GM12864 (cell line): ENCODE measurements around the gene GCLC.

Experiments
- DNase-seq: peaks from one replicate; pipeline ENCODE4 v3.0.0-alpha.2; 2011; ENCODE audit warnings: low read depth
- H3K4me3 ChIP-seq: 2 replicates; pipeline ENCODE4 v1.5.1; 2011; ENCODE audit warnings: mild to moderate bottlenecking, low read depth, low read length, control low read depth
- CTCF ChIP-seq: IDR thresholded peaks from 2 replicates; pipeline ENCODE4 v1.5.1; 2011; ENCODE audit warnings: low read depth, mild to moderate bottlenecking, moderate library complexity, low read length, control low read depth, inconsistent platforms; ENCODE audit errors: missing control alignments

GCLC gene

DNA sequence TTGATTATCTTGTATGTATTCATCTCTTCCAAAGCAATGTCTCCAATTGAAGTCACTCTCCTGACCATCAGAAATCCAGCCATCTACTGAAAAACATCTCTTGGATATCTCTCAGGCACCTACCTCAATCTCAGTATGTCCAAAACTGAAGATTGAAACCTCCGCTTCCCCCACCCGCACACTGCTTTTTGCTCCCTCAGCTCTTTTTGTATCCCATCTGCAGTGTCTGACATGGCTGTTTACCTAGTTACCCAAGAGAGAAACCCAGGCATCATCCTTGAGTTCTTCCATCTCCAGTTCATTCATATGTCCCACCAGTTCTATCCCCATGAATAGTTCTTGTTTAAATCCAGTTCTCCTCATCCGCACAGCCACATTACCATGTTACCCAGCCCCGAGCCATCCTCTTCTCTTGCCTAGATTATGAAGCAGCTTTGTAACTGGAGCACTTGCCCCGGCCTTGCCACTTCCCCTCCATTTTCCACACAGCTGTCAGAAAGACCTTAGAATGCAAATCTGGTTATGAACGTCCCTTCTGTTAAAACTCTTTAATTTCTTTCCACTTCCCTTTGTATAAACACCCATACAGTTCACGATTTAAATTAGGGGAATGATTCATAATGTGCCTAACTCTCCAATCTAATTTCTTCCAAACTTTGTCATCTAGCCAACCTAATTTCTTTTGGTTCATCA is 40.5 kb upstream of the GCLC start:
- H3K4me3 ChIP-seq, result no peak overlapping the region
- no peak for DNase-seq
- no peak for TF ChIP-seq CTCF

DNA sequence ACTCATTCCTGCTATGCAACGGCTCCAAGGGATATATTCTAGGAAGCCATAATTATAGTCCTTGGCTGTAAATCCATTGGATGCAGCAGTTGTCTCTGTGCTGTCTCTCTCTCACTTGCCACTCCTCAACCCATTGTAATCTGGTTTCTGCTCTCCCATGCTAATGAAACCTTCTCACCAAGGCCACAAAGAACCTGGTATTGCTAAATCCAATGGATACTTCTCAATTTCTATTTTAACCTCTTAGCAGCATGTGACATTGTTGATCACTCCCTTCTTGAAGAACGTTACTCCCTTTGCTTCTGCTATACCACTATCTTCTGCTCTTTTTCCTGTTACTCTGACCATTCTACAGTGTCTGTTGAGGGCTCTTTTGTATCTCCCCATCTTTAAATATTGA is 39.8 kb upstream of the GCLC start:
- TF ChIP-seq CTCF, result no peak
- no peak overlapping the region for H3K4me3 ChIP-seq
- DNase-seq, result no peak

DNA sequence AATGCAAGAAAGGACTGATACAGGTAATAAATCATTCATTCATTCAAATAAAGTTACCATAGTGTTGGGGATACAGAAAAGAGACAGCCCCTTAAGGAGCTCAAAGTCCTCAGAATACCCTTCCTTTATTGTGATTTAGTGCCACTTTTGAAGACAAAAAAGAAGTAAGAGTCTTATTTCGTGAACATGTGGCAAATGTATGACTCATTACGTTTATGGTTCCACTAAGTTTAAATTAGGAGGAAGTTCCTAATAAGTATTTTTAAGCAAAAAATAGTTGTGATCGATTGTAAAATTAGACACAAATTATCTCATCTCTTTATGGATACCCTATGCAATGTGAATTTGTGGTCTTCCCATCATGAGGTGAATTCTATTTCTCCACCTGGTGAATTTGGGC is 38.5 kb upstream of the GCLC start:
- no peak for DNase-seq
- no peak for TF ChIP-seq CTCF

DNA sequence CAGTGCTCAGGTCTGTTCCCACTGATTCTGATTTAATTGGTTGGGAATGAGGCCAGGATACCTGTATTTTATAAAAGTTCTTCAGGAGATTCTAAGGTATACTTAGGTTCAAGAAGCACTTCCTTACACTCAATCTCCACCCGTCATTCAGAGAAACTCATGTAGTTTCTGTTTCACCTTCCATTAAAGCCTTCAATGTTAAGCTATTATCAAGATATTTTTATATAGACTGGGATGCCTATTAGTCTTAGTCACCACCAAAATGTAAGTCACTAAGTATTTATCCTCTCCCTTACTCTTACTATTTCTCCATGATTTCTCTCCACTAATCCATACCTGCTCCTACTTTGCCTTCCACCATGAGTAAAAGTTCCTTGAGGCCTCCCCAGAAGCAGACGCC is 38.1 kb upstream of the GCLC start:
- TF ChIP-seq CTCF, result no peak
- DNase-seq, result no peak
- no peak overlapping the region for H3K4me3 ChIP-seq

More for the DNA sequence above, 38.5 kb upstream of the GCLC start:
- H3K4me3 ChIP-seq, result no peak overlapping the region

- no peak for TF ChIP-seq CTCF
- no peak overlapping the region for H3K4me3 ChIP-seq
- DNase-seq, result no peak
These were observed 37.0 kb upstream of the GCLC start for GRCh38 chr6:53581856-53582255.

DNA sequence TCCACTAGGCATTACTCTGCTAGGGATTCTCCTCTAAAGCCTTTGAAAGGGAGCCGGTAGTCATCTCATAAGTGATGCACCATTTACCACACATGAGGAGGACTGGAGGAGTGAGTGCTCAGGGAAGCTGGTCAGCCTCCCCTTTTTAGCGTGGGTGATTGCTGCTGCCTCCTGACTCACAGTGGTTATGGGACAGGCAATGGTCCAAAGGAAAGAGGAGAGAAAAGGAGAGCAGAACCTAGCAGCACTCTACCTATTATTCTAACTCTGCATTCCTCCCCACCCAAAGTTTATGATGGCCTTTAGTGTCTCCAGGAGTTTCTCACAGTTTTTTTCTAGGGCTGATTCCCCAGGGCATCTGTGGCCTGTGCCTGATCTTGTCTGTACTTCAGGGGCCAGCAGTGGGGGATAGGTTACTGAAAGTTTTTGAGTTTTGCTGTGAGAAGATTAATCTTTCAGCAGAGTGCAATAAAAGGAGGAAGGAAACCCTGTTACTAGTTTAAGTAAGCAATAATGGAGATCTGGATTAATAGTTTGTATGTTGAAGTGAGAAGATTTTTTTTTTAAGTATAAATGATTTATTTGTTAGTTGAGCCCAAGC is 36.4 kb upstream of the GCLC start:
- DNase-seq, result no peak
- TF ChIP-seq CTCF, result no peak
- no peak overlapping the region for H3K4me3 ChIP-seq

GRCh38 chr6:53579338-53579737 is 34.4 kb upstream of the GCLC start:
- no peak overlapping the region for H3K4me3 ChIP-seq
- no peak for TF ChIP-seq CTCF
- DNase-seq, result no peak
